Uterus (tissue), 4 donors: ENCODE measurements around the gene TGFB1. TPM values are rescaled to one million over a fixed set of nuclear protein-coding genes. Genes with fewer than 3 reads are reported as not detected.
A peak's percentile ranks its signal among the peaks of the same experiment; 100 is the strongest.
"Not testable (repeated sequence)": the region's sequence is repeated elsewhere in the genome, so short reads cannot be mapped to it uniquely, and the experiment has no call there.

Source experiments
- DNase-seq, 2 donors: peaks; one replicate each; pipeline ENCODE4 v3.0.0-alpha.2; 2019 to 2020
- H3K27ac ChIP-seq, 2 donors: fragments of 200-600 bp; sonication (generic); 1 replicate in 1 of 2; 2 replicates in 1 of 2; pipeline ENCODE4 v1.5.1; 2016 to 2018
- H3K27me3 ChIP-seq, 2 donors: fragments of 200-600 bp; sonication (generic); one replicate each; pipeline ENCODE4 v1.5.1; 2018 to 2019; ENCODE audit warnings: control low read depth in 1 of 2
- H3K36me3 ChIP-seq, 2 donors: fragments of 200-600 bp; sonication (generic); one replicate each; pipeline ENCODE4 v1.5.1; 2019; ENCODE audit warnings: control low read depth in 1 of 2
- H3K4me1 ChIP-seq, 2 donors: fragments of 200-600 bp; sonication (generic); one replicate each; pipeline ENCODE4 v1.5.1; 2018 to 2019; ENCODE audit warnings: control low read depth in 1 of 2
- H3K4me3 ChIP-seq, 2 donors: fragments of 200-600 bp; sonication (generic); 1 replicate in 1 of 2; 2 replicates in 1 of 2; pipeline ENCODE4 v1.5.1; 2018 to 2019; ENCODE audit warnings: mild to moderate bottlenecking in 1 of 2
- H3K9me3 ChIP-seq, 2 donors: fragments of 200-600 bp; sonication (generic); one replicate each; pipeline ENCODE4 v1.5.1; 2019; ENCODE audit warnings: control low read depth in 1 of 2
- POLR2A ChIP-seq, 2 donors: fragments of 450-650 bp; IDR thresholded peaks; one replicate each; pipeline ENCODE4 v1.6.1; 2016; ENCODE audit warnings: antibody characterized with exemption in 2 of 2, mild to moderate bottlenecking in 1 of 2, moderate library complexity in 1 of 2
- intact Hi-C: fragments of 100-400 bp; cut with DNase I; formaldehyde crosslinking; loops from one replicate; pipeline ENCODE4 v1.15.1; 2023; ENCODE audit warnings: low total_unique reads
- total RNA-seq, 4 donors: library from RNA; depleted of rRNA in 3 of 4; stranded (reverse); fragments of >200 nt in 3 of 4; gene quantifications; one replicate each; pipeline versions ENCODE4 v1.1.0 to v1.2.4, GENCODE V29; 2014 to 2023
- TF ChIP-seq, protein P1 (sequence below), 4 experiments: fragments of 200-600 bp in 2 of 4; fragments of 450-650 bp in 2 of 4; sonication (generic) in 2 of 4; IDR thresholded peaks; one replicate each; pipeline ENCODE4 v1.5.1; 2016 to 2019; ENCODE audit warnings: antibody characterized with exemption in 4 of 4, mild to moderate bottlenecking in 2 of 4, moderate library complexity in 1 of 4
- donor health status: DM: yes; HTN: yes; CAD: no.

The TGFB1 gene
- total RNA-seq, 4 donors from 2014 or later: 6.7 to 61.7 (median 15.7) TPM

- Histone ChIP-seq H3K9me3 (no peaks in the 10 kb centered on the region), H3K4me3 (no peak overlapping the region), H3K36me3 (no peaks in the 10 kb centered on the region), H3K4me1 (peaks cover 0 to under 1% of the 10 kb centered on the region in 2 donors), H3K27ac (no peak overlapping the region), H3K27me3 (no peaks in the 10 kb centered on the region)
- TF ChIP-seq, protein P1, sequence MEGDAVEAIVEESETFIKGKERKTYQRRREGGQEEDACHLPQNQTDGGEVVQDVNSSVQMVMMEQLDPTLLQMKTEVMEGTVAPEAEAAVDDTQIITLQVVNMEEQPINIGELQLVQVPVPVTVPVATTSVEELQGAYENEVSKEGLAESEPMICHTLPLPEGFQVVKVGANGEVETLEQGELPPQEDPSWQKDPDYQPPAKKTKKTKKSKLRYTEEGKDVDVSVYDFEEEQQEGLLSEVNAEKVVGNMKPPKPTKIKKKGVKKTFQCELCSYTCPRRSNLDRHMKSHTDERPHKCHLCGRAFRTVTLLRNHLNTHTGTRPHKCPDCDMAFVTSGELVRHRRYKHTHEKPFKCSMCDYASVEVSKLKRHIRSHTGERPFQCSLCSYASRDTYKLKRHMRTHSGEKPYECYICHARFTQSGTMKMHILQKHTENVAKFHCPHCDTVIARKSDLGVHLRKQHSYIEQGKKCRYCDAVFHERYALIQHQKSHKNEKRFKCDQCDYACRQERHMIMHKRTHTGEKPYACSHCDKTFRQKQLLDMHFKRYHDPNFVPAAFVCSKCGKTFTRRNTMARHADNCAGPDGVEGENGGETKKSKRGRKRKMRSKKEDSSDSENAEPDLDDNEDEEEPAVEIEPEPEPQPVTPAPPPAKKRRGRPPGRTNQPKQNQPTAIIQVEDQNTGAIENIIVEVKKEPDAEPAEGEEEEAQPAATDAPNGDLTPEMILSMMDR (IDR thresholded peaks at IDR 0.05): no peak
- TF ChIP-seq POLR2A (IDR thresholded peaks at IDR 0.05): no peak
- intact Hi-C loops: no loop called here
- no peak for DNase-seq
Observed at GRCh38 chr19:41391618-41392017, 37.9 kb upstream of the TGFB1 start.

DNA sequence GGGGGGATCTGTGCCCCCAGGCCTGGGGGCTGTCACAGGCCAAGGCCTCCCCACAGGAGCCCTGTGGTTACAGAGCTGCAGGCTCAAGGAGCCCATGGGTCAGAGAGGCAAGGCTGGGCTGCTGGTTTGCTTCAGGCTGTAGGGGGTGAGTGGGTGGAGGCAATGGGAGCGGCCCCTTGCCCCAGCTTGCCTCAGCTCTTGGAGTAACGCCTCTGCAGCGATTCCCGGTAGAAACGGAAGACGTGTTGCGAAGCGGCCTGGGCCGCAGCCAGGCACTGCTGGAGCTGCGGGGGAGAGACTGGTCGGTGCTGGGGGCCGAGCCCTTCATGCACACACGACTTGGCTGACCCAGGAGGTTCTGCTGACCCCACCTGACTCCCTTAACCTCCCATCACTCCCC is 32.7 kb upstream of the TGFB1 start:
- H3K27me3 ChIP-seq: no peaks in the 10 kb centered on the region
- H3K36me3 ChIP-seq: no peaks in the 10 kb centered on the region
- intact Hi-C loops: no loop called here
- H3K4me1 ChIP-seq: peaks cover 0 to 4% of the 10 kb centered on the region in 2 donors
- H3K27ac ChIP-seq: peak overlapping the region in 1 of 2 donors; percentile 34
- no peaks in the 10 kb centered on the region for H3K9me3 ChIP-seq
- DNase-seq: peak; percentile 44 to 68
- no peak overlapping the region for H3K4me3 ChIP-seq
- no peak for TF ChIP-seq POLR2A (IDR thresholded peaks at IDR 0.05)
- TF ChIP-seq, protein P1 (IDR thresholded peaks at IDR 0.05): no peak

GRCh38 chr19:41384351-41384750 is 30.6 kb upstream of the TGFB1 start:
- H3K27ac ChIP-seq: no peak overlapping the region
- peaks cover 0 to 4% of the 10 kb centered on the region in 2 donors for H3K4me1 ChIP-seq
- TF ChIP-seq POLR2A (IDR thresholded peaks at IDR 0.05): no peak
- TF ChIP-seq, protein P1 (IDR thresholded peaks at IDR 0.05): no peak
- H3K27me3 ChIP-seq: no peaks in the 10 kb centered on the region
- no peak overlapping the region for H3K4me3 ChIP-seq
- no peaks in the 10 kb centered on the region for H3K9me3 ChIP-seq
- intact Hi-C loops: no loop called here
- no peaks in the 10 kb centered on the region for H3K36me3 ChIP-seq
- DNase-seq: no peak

- H3K27me3 ChIP-seq, H3K9me3 ChIP-seq, H3K36me3 ChIP-seq, H3K4me1 ChIP-seq, H3K27ac ChIP-seq, H3K4me3 ChIP-seq, intact Hi-C loops, DNase-seq: not testable (repeated sequence)
Observed at GRCh38 chr19:41381536-41381935, 27.8 kb upstream of the TGFB1 start.

DNA sequence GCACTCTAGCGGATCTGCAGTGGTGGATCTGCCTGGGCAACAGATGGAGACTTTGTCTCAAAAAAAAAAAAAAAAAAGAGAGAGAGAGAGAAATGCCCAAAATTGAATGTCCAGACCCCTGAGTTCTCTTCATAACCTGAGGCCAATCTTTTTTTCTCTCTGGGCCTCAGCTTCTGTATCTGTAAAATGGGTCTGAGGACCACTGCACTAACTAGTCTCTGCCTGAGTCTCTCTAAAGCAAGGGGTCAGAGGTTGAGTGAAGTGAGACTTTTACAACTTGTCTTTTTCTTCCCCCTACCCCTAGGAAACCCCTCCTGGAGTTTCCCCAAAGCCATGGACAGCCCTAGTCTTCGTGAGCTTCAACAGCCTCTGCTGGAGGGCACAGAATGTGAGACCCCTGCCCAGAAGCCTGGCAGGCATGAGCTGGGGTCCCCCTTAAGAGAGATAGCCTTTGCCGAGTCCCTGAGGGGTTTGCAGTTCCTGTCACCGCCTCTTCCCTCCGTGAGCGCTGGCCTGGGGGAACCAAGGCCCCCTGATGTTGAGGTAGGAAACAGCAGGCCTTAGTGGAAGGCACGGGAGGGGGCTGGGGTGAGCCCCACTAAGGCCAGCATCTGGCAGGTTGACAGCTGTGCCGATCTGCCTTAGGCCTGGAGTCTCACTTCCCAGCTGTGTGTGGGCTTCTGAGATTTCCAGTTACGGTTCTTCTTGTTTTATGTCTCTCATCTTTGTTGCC is 24.4 kb upstream of the TGFB1 start:
- DNase-seq: peak; percentile 28 to 41
- Histone ChIP-seq H3K4me3 (no peak overlapping the region), H3K27me3 (no peaks in the 10 kb centered on the region), H3K4me1 (no peaks in the 10 kb centered on the region), H3K9me3 (no peaks in the 10 kb centered on the region), H3K27ac (peak overlapping the region in 1 of 2 donors; percentile 63), H3K36me3 (no peaks in the 10 kb centered on the region)
- TF ChIP-seq, protein P1 (IDR thresholded peaks at IDR 0.05): peak in 1 of 4 experiments; percentile 21
- no peak for TF ChIP-seq POLR2A (IDR thresholded peaks at IDR 0.05)
- intact Hi-C loops: no loop called here
